Kidney tubule cell (primary cell): ENCODE data around the gene TBL1X.

ENCODE experiments used
- DNase-seq: peaks from one replicate; pipeline ENCODE4 v3.0.0-alpha.2; 2018; ENCODE audit warnings: low spot score

Gene TBL1X

DNA sequence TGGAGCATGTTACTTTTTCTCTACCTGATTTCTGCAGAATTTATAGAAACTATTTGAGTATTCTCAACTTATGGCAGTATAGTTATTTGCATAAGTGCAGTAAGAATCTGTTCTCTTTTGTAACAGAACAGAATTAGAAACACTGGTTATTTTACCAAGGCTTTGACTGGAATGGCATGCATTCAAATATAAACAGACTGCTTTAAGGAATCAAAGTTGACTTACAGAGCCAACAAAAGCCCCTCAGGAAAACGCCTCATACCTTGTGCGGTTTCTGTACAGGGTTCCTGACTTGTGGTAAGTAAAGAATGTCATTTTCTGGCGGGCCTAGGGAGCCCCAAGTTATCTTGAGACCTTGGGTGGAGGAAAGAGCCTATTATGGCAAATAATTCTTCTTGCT is 203.7 kb downstream of the TBL1X start:
- DNase-seq, result no peak

- no peak for DNase-seq
These were observed 205.4 kb downstream of the TBL1X start for GRCh38 chrX:9670136-9670814.

GRCh38 chrX:9671998-9672397 is 207.1 kb downstream of the TBL1X start:
- DNase-seq, result no peak

- no peak for DNase-seq
These were observed 211.4 kb downstream of the TBL1X start for GRCh38 chrX:9676306-9676705.

DNA sequence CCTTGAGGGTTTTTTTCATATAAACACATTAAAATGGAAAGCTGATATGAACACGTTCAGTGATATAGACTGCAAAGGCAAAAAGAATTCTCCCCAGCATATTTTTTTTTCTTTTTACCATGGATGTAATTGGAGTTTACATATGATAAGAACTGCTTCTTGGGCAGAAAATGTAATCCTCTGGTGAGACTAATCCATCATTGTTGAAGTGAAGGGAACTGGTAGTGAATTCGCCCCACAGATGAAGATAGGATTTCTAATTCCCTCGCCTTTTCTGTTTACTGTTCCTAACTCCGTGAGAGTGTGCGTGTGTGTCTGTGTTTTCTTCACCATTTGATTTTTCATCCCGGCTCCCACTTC is 211.9 kb downstream of the TBL1X start:
- DNase-seq, result no peak

DNA sequence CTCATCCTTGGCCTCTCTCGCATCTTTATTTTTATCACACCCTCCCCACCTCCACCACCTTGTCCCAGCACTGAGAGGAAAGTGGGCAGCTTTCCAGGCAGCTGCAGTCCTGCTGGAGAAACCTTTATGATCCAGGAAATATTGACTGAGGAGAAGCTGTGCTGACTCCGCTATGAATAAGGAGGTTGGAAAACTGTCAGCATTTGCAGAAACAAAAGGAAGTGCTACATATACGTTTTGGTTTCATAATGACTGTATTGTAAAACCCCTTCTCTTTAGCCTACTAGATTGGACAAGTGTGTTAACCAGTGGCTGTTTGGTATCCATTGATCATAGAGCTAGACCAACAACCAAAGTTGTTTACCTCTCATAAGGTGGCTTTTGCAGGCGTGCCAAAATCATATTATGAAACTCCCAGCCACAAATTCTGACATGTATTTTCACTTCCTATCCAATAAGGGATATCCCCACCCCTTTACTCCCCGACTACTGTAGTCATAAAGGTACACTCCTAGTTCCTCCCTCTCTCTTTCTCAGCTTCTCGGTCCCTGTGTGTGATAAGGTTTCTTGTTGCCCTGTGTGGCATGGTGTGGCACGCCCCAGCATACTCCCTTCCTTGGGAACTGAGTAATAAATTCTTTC is 212.4 kb downstream of the TBL1X start:
- peak; percentile 27 for DNase-seq

- no peak for DNase-seq
These were observed 213.5 kb downstream of the TBL1X start for GRCh38 chrX:9678215-9678965.

GRCh38 chrX:9681011-9681410 is 216.2 kb downstream of the TBL1X start:
- peak; percentile 35 for DNase-seq

GRCh38 chrX:9681422-9681821 is 216.6 kb downstream of the TBL1X start:
- peak; percentile 72 for DNase-seq

DNA sequence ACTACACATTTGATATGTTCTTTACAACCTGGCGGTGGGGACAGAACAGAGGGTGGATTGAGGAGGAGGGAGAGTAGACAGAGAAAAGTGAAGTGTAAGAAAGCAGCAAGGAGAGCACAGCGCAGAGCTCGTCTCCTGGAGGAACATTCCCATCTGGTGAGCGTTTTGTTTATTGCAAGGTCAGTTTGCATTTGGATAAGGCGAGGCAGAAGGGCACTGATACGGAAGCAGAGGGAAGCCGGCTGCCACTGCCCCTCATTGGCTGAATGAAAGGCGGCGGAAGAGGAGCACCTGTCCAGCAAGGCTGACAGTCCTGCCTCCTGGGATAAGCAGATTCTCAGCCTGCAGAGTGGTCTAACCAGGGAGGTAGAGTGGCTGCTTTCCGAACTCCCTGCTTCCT is 217.6 kb downstream of the TBL1X start:
- peak; percentile 8 for DNase-seq

- no peak for DNase-seq
These were observed 218.0 kb downstream of the TBL1X start for GRCh38 chrX:9682861-9683260.

- DNase-seq, result no peak
These were observed 218.5 kb downstream of the TBL1X start for GRCh38 chrX:9683350-9683749.

DNA sequence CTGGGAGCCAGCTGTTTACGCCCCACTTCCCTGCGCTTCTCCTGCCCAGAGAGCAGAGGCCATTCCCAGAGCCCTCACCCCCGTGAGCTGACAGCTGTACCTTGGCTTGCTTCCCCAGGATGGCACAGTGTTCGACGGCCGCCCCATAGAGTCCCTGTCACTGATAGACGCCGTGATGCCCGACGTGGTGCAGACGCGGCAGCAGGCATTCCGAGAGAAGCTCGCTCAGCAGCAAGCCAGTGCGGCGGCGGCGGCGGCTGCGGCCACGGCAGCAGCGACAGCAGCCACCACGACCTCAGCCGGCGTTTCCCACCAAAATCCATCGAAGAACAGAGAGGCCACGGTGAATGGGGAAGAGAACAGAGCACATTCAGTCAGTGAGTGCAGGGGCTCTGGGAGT is 223.0 kb downstream of the TBL1X start:
- no peak for DNase-seq

- no peak for DNase-seq
These were observed 224.0 kb downstream of the TBL1X start for GRCh38 chrX:9688833-9689232.

GRCh38 chrX:9690046-9690445 is 225.2 kb downstream of the TBL1X start:
- no peak for DNase-seq

GRCh38 chrX:9693307-9694001 is 228.6 kb downstream of the TBL1X start:
- no peak for DNase-seq

DNA sequence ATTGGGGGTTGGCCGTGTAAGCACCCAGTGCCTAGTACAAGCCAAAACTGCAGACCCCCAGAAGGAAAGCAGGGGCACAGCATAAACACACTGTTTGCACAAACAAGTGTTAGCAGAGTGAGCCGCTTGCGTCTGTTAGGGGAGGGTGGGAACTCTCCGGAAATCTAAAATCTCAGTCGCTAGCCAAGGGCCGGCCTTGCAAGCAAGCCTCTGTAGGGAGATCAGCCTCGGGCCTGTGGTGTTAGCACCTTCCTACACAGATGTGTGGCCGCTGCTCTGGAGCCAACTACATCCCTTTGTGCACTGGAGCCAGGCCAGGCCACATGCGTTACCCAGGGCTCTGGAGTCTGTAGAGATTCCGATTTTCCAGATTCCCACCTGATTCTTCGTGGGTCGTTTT is 233.7 kb downstream of the TBL1X start:
- DNase-seq, result no peak

DNA sequence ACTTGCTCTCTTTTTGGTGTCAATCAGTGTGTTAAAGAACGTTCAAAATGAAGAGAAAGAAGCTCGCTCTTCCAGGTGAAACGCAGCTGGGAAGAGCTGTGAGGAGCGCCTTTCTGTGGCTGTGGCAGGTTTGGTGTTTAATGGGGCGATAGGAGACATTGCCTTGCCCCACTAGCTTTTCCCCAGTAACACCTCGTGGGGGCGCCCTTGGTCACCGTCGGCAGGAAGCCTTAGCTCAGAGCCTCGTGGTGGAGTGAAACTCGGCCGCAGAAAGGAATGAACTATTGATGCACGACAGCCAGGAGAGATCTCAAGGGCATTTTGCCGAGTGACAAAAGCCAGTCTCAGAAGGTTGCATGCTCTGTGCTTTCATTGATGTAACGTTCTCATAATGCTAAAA is 235.7 kb downstream of the TBL1X start:
- no peak for DNase-seq

DNA sequence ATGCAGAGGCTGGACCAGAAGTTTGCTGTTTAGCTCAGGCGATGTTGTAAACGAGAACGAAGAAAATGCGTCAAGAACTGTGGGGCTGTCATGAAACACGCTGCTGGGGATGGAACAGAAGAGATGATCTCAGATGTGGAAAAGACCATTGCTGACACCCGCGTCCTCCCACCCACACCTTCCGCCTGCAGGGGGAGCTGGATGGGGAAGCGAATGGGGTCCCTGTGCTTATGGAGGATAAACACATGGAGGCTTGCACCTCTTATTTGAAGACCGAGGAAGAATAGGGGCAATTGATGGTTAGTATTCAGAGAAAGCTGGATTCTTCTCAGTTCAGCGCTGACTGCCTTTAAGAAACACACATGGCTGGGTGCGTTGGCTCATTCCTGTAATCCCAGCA is 236.9 kb downstream of the TBL1X start:
- no peak for DNase-seq

DNA sequence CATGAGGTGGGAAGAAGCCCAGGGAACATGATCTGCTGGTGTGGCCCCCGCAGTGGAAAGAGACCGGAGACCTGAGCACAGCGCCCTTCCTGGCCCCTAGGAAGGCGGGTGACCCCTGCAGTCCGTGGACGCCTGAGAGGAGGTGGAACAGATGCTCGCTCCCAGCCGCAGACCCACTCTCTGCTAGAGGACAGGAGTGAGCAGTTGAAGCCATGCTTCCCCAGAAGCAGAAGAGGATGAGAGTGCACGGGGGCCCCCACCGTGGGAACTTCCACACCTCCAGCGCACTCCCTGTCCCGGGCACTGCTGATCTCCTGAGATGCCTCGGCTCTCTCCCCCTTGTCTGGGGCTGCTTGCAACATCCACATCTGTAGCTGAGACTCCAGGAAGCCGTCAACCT is 238.5 kb downstream of the TBL1X start:
- DNase-seq, result no peak

GRCh38 chrX:9704876-9705465 is 240.1 kb downstream of the TBL1X start:
- DNase-seq, result no peak

DNA sequence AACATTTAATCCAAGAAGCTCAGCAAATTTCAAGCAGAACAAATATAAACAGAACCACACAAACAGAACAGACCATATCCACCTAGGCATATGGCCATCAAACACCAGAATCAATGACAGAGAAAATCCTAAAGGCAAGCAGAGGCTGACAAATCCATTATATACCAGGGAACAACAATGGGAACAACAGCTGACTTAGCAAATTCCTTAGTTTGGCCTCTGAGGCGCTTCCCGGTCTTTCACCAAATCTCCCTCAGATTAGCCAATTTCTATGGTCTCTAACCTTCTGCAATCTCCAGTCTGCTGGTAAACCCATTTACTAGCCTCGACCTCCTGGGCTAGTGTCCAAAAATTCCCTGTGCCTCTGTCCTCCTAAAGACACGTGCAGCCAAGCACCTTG is 241.6 kb downstream of the TBL1X start:
- no peak for DNase-seq
